Stimulated activated CD4-positive, alpha-beta T cell treated with anti-CD3 and anti-CD28 coated beads, Interleukin-12 subunit alpha, Interleukin-12 subunit beta, amount 100 ng/mL, for 48 hours (primary cell): ENCODE measurements around the gene USP17L28.
A peak's percentile ranks its signal among the peaks of the same experiment; 100 is the strongest.
"Not testable (repeated sequence)": the region's sequence is repeated elsewhere in the genome, so short reads cannot be mapped to it uniquely, and the experiment has no call there.

Experiments
- DNase-seq, 3 donors: peaks; one replicate each; pipeline ENCODE4 v3.0.0-alpha.2; 2020; ENCODE audit warnings: low read depth in 2 of 3, low spot score in 1 of 3

The USP17L28 gene

GRCh38 chr4:9348593-9348992, at the start of gene USP17L28:
Gene USP17L28, plus strand, starts transcription at chr4:9348893. Its CDS starts 0 bp downstream, at chr4:9348893.
- not testable (repeated sequence) for DNase-seq

- not testable (repeated sequence) for DNase-seq
Observed at GRCh38 chr4:9324191-9324590, 24.5 kb upstream of the USP17L28 start.

- DNase-seq: not testable (repeated sequence)
Observed at GRCh38 chr4:9324865-9325264, 23.8 kb upstream of the USP17L28 start, which contains the start of gene USP17L24. Gene USP17L24, plus strand, starts transcription at chr4:9325165. Its CDS starts 0 bp downstream, at chr4:9325165.

- not testable (repeated sequence) for DNase-seq
Observed at GRCh38 chr4:9329611-9330010, 19.1 kb upstream of the USP17L28 start, which contains the start of gene USP17L25. Gene USP17L25, plus strand, starts transcription at chr4:9329911. Its CDS starts 0 bp downstream, at chr4:9329911.

GRCh38 chr4:9334358-9334757, 14.3 kb upstream of the USP17L28 start, which contains the start of gene USP17L26:
Gene USP17L26, plus strand, starts transcription at chr4:9334658. Its CDS starts 0 bp downstream, at chr4:9334658.
- not testable (repeated sequence) for DNase-seq

- not testable (repeated sequence) for DNase-seq
Observed at GRCh38 chr4:9339103-9339502, 9.6 kb upstream of the USP17L28 start, which contains the start of gene USP17L5. Gene USP17L5, plus strand, starts transcription at chr4:9339403. Its CDS starts 0 bp downstream, at chr4:9339403.

- not testable (repeated sequence) for DNase-seq
Observed at GRCh38 chr4:9343848-9344247, 4.8 kb upstream of the USP17L28 start, which contains the start of gene USP17L27. Gene USP17L27, plus strand, starts transcription at chr4:9344148. Its CDS starts 0 bp downstream, at chr4:9344148.

GRCh38 chr4:9350866-9351265, 2.2 kb downstream of the USP17L28 start:
- DNase-seq: not testable (repeated sequence)

GRCh38 chr4:9353338-9353737, 4.6 kb downstream of the USP17L28 start, which contains the start of gene USP17L29:
Gene USP17L29, plus strand, starts transcription at chr4:9353638. Its CDS starts 0 bp downstream, at chr4:9353638.
- DNase-seq: not testable (repeated sequence)

- DNase-seq: not testable (repeated sequence)
Observed at GRCh38 chr4:9362829-9363228, 14.1 kb downstream of the USP17L28 start, which contains the start of gene USP17L30. Gene USP17L30, plus strand, starts transcription at chr4:9363129. Its CDS starts 0 bp downstream, at chr4:9363129.

GRCh38 chr4:9379881-9380280, 31.2 kb downstream of the USP17L28 start:
- not testable (repeated sequence) for DNase-seq

GRCh38 chr4:9381012-9381534, 32.4 kb downstream of the USP17L28 start:
- peak; percentile 2 to 53 (median 44) for DNase-seq

GRCh38 chr4:9384126-9384525, 35.4 kb downstream of the USP17L28 start:
- DNase-seq: no peak

GRCh38 chr4:9389001-9389400, 40.3 kb downstream of the USP17L28 start:
- DNase-seq: not testable (repeated sequence)
